ENCODE measurements around the gene AUTS2. TPM values are rescaled to one million over a fixed set of nuclear protein-coding genes. Genes with fewer than 3 reads are reported as not detected.

The AUTS2 gene
- total RNA-seq, 1 experiment from 2014 or later: 256 TPM

GRCh38 chr7:70477036-70478010 is 879.0 kb downstream of the AUTS2 start:
- H3K9me3 ChIP-seq (ENCODE audit: control insufficient read depth, low read depth, low read length): no peaks in the 10 kb centered on the region
- H4K8ac ChIP-seq (replicated peaks; ENCODE audit: insufficient read length, low read depth, low read length): no peak overlapping the region
- H2BK5ac ChIP-seq (ENCODE audit: insufficient read length, low read length): no peak overlapping the region
- no peaks in the 10 kb centered on the region for H3K79me1 ChIP-seq (ENCODE audit: insufficient read depth, low read depth, low read length, poor library complexity, severe bottlenecking)
- no peak overlapping the region for H3K9ac ChIP-seq (ENCODE audit: extremely low read depth, insufficient read length, low read length)
- H3K23me2 ChIP-seq (ENCODE audit: insufficient read length, low read depth, low read length, poor library complexity, severe bottlenecking): no peaks in the 10 kb centered on the region
- H3K9me3 Mint-ChIP-seq: no peaks in the 10 kb centered on the region
- H3K4ac ChIP-seq (ENCODE audit: low read depth, low read length): no peak overlapping the region
- H2BK12ac ChIP-seq (ENCODE audit: insufficient read length, low read depth, low read length): no peak overlapping the region
- no peaks in the 10 kb centered on the region for H3K79me2 ChIP-seq (ENCODE audit: insufficient read depth, low read length)
- no peak overlapping the region for H2BK20ac ChIP-seq (ENCODE audit: low read depth, low read length, poor library complexity, severe bottlenecking)
- no peak overlapping the region for H3K4me2 ChIP-seq (ENCODE audit: insufficient read depth, insufficient read length, low read length)
- no peak overlapping the region for H2BK120ac ChIP-seq (ENCODE audit: low read depth, low read length, poor library complexity, severe bottlenecking)
- no peaks in the 10 kb centered on the region for H3K4me1 ChIP-seq (ENCODE audit: insufficient read depth, low read length)
- no peak overlapping the region for H3K4me3 Mint-ChIP-seq
- H3K27ac Mint-ChIP-seq: no peak overlapping the region
- H3K36me3 Mint-ChIP-seq (ENCODE audit: insufficient read depth in 1 of 3, low read depth in 3 of 3): no peaks in the 10 kb centered on the region
- no peak overlapping the region for H2BK15ac ChIP-seq (ENCODE audit: low read depth, low read length)
- peaks cover 4 to 5% of the 10 kb centered on the region in 2 experiments; a peak in 3 of 4 replicates for H3K4me1 Mint-ChIP-seq
- H2AFZ ChIP-seq (ENCODE audit: low read length): no peak overlapping the region
- no peak overlapping the region for H2AK5ac ChIP-seq (ENCODE audit: insufficient read length, low read length)
- no peaks in the 10 kb centered on the region for H3K27me3 Mint-ChIP-seq (ENCODE audit: low read depth)
- H3K14ac ChIP-seq (ENCODE audit: insufficient read depth, low read length): no peak overlapping the region
- H4K20me1 ChIP-seq (ENCODE audit: control insufficient read depth, insufficient read depth, insufficient read length): no peaks in the 10 kb centered on the region
- H3K56ac ChIP-seq (ENCODE audit: insufficient read length, low read depth, low read length): no peak overlapping the region
- H3T11ph ChIP-seq (ENCODE audit: low read length): no peak overlapping the region
- no peaks in the 10 kb centered on the region for H3K27me3 ChIP-seq (ENCODE audit: insufficient read depth, low read length)
- no CpG with 5 or more reads among the region's 7 CpGs for WGBS (ENCODE audit: extremely low coverage, insufficient read length, low lambda C conversion rate)
- no peak for TF ChIP-seq CTCF (conservative IDR thresholded peaks at IDR 0.05)
- H3K23ac ChIP-seq (ENCODE audit: insufficient read length, low read depth, low read length): no peak overlapping the region
- H4K91ac ChIP-seq (ENCODE audit: insufficient read length, low read depth, low read length): no peak overlapping the region
- no peak overlapping the region for H3K18ac ChIP-seq (ENCODE audit: insufficient read length, low read depth, low read length)
- DNase-seq: no peak
- no peak overlapping the region for H3K27ac ChIP-seq (ENCODE audit: insufficient read length, low read depth, low read length)
- H4K5ac ChIP-seq (ENCODE audit: insufficient read length, low read depth, low read length): no peak overlapping the region

Measured in H9 (cell line).